IMR-90 (cell line): Measurements from ENCODE around the gene LAMA3. TPM values are rescaled to one million over a fixed set of nuclear protein-coding genes. Genes with fewer than 3 reads are reported as not detected.

Experiments
- ATAC-seq: fragments of 200-7000 bp; cut with Tn5 transposase; 2 replicates; pipeline ENCODE4 v1.9.1; 2020; ENCODE audit warnings: low read depth, mild to moderate bottlenecking, moderate library complexity
- BruUV-seq: library from RNA; stranded (reverse); fragments of 400-500 nt; replicated peaks from 2 replicates; lab custom pipeline; 2021; lab: Mats Ljungman, UMichigan
- CTCF ChIA-PET: fragments of 300-600 bp; formaldehyde crosslinking; extraction: SDS; loops from one replicate; lab custom pipeline; 2021; ENCODE audit warnings: antibody characterized with exemption; lab: Yijun Ruan, JAX
- POLR2A ChIA-PET: fragments of 300-600 bp; sonication (Branson Sonifier 250); formaldehyde crosslinking; loops from one replicate; lab custom pipeline; 2022; ENCODE audit warnings: antibody characterized with exemption; ENCODE audit not compliant: unreplicated experiment; lab: Charles Lee
- DNase-seq: peaks from one replicate; pipeline ENCODE4 v3.0.0; 2013
- H2AFZ ChIP-seq: replicated peaks from 2 replicates; pipeline ENCODE3; 2013; ENCODE audit warnings: low read length, mild to moderate bottlenecking; ENCODE audit not compliant: poor library complexity
- H2AK5ac ChIP-seq: 2 replicates; pipeline ENCODE4 v1.6.1; 2013; ENCODE audit warnings: low read depth, low read length, inconsistent platforms
- H2AK9ac ChIP-seq: replicated peaks from 2 replicates; pipeline ENCODE3; 2013; ENCODE audit warnings: mild to moderate bottlenecking, low read depth, low read length, moderate library complexity; ENCODE audit not compliant: poor library complexity
- H2BK120ac ChIP-seq: 2 replicates; pipeline ENCODE4 v1.6.1; 2013; ENCODE audit warnings: low read depth, low read length, inconsistent platforms
- H2BK15ac ChIP-seq: 3 replicates; pipeline ENCODE4 v1.6.1; 2013; ENCODE audit warnings: low read depth, low read length, inconsistent platforms
- H2BK20ac ChIP-seq: 2 replicates; pipeline ENCODE4 v1.6.1; 2013; ENCODE audit warnings: low read depth, mild to moderate bottlenecking, inconsistent platforms, low read length, moderate library complexity
- H2BK5ac ChIP-seq: 2 replicates; pipeline ENCODE4 v1.6.1; 2013; ENCODE audit warnings: mild to moderate bottlenecking, low read depth, low read length, inconsistent platforms; ENCODE audit not compliant: poor library complexity, severe bottlenecking
- H3K14ac ChIP-seq: replicated peaks from 2 replicates; pipeline ENCODE4 v1.6.1; 2013; ENCODE audit warnings: low read depth, low read length, inconsistent platforms
- H3K18ac ChIP-seq: 2 replicates; pipeline ENCODE4 v1.6.1; 2013; ENCODE audit warnings: low read depth, low read length, control low read depth
- H3K23ac ChIP-seq: 2 replicates; pipeline ENCODE4 v1.6.1; 2013; ENCODE audit warnings: low read depth, low read length, inconsistent platforms
- H3K27ac ChIP-seq: 2 replicates; pipeline ENCODE4 v1.5.1; 2013; ENCODE audit warnings: mild to moderate bottlenecking, control low read depth, low read length; ENCODE audit not compliant: insufficient read depth
- H3K27me3 ChIP-seq: 2 replicates; pipeline ENCODE4 v1.6.1; 2013; ENCODE audit warnings: low read length; ENCODE audit not compliant: control insufficient read depth, insufficient read depth
- H3K36me3 ChIP-seq: 2 replicates; pipeline ENCODE4 v1.6.1; 2013; ENCODE audit warnings: low read length, mixed read lengths; ENCODE audit not compliant: control insufficient read depth, insufficient read depth
- H3K4ac ChIP-seq: 2 replicates; pipeline ENCODE4 v1.6.1; 2013; ENCODE audit warnings: low read depth, low read length, inconsistent platforms
- H3K4me1 ChIP-seq: 2 replicates; pipeline ENCODE4 v1.6.1; 2013; ENCODE audit warnings: low read length, mixed read lengths; ENCODE audit not compliant: control insufficient read depth, insufficient read depth
- H3K4me2 ChIP-seq: 2 replicates; pipeline ENCODE4 v1.6.1; 2013; ENCODE audit warnings: low read depth, mild to moderate bottlenecking, control low read depth, low read length, moderate library complexity
- H3K4me3 ChIP-seq: 2 replicates; pipeline ENCODE4 v1.5.1; 2013; ENCODE audit warnings: low read depth, mild to moderate bottlenecking, control low read depth, low read length, moderate library complexity; ENCODE audit not compliant: insufficient read depth
- H3K56ac ChIP-seq: 2 replicates; pipeline ENCODE4 v1.6.1; 2013; ENCODE audit warnings: low read length, inconsistent platforms; ENCODE audit not compliant: insufficient read depth; ENCODE audit errors: extremely low read depth
- H3K79me1 ChIP-seq, 2 experiments: 2 replicates each; pipeline ENCODE4 v1.6.1; 2013; ENCODE audit warnings: low read length in 2 of 2, inconsistent platforms in 1 of 2, low read depth in 1 of 2
- H3K9ac ChIP-seq: 2 replicates; pipeline ENCODE4 v1.6.1; 2013; ENCODE audit warnings: low read depth, low read length, control low read depth
- H3K9me1 ChIP-seq: 2 replicates; pipeline ENCODE4 v1.6.1; 2013; ENCODE audit warnings: low read length, inconsistent platforms; ENCODE audit not compliant: insufficient read depth
- H3K9me3 ChIP-seq: 2 replicates; pipeline ENCODE4 v1.6.1; 2013; ENCODE audit warnings: low read length; ENCODE audit not compliant: control insufficient read depth, insufficient read depth
- H4K20me1 ChIP-seq: 2 replicates; pipeline ENCODE4 v1.6.1; 2013; ENCODE audit warnings: low read length, inconsistent platforms; ENCODE audit not compliant: insufficient read depth
- H4K5ac ChIP-seq: 2 replicates; pipeline ENCODE4 v1.6.1; 2013; ENCODE audit warnings: mild to moderate bottlenecking, low read depth, low read length, control low read depth
- H4K8ac ChIP-seq, 2 experiments: 2 replicates each; pipeline ENCODE4 v1.6.1; 2013; ENCODE audit warnings: low read depth in 2 of 2, low read length in 2 of 2, control low read depth in 1 of 2, inconsistent platforms in 1 of 2
- H4K91ac ChIP-seq: 2 replicates; pipeline ENCODE4 v1.6.1; 2013; ENCODE audit warnings: low read depth, low read length, inconsistent platforms; ENCODE audit not compliant: insufficient read depth
- BHLHE40 ChIP-seq: fragments of 150-350 bp; IDR thresholded peaks from 2 replicates; pipeline ENCODE4 v1.6.1; 2016; ENCODE audit warnings: mild to moderate bottlenecking, low read depth, low read length
- CEBPB ChIP-seq: IDR thresholded peaks from 2 replicates; pipeline ENCODE4 v1.6.1; 2012; ENCODE audit warnings: low read depth, low read length, improper control_type of control experiment
- CHD1 ChIP-seq: IDR thresholded peaks from 2 replicates; pipeline ENCODE4 v1.6.1; 2012; ENCODE audit warnings: low read depth, low read length, improper control_type of control experiment
- FOS ChIP-seq: fragments of 150-350 bp; IDR thresholded peaks from 2 replicates; pipeline ENCODE4 v1.6.1; 2016; ENCODE audit warnings: low read depth, low read length
- MAFK ChIP-seq: IDR thresholded peaks from 2 replicates; pipeline ENCODE4 v1.6.1; 2012; ENCODE audit warnings: low read depth, low read length, improper control_type of control experiment
- MAZ ChIP-seq: IDR thresholded peaks from 2 replicates; pipeline ENCODE4 v1.6.1; 2012; ENCODE audit warnings: low read depth, mild to moderate bottlenecking, low read length, improper control_type of control experiment, moderate library complexity, borderline replicate concordance
- MXI1 ChIP-seq: IDR thresholded peaks from 2 replicates; pipeline ENCODE4 v1.6.1; 2012; ENCODE audit warnings: low read depth, mild to moderate bottlenecking, low read length, moderate library complexity, borderline replicate concordance
- NFE2L2 ChIP-seq: fragments of 150-350 bp; IDR thresholded peaks from 2 replicates; pipeline ENCODE4 v1.6.1; 2016; ENCODE audit warnings: low read depth, mild to moderate bottlenecking, low read length
- POLR2A ChIP-seq: IDR thresholded peaks from 2 replicates; pipeline ENCODE4 v1.6.1; 2012; ENCODE audit warnings: mild to moderate bottlenecking, low read depth, low read length
- RAD21 ChIP-seq: IDR thresholded peaks from 2 replicates; pipeline ENCODE4 v1.6.1; 2012; ENCODE audit warnings: low read length, improper control_type of control experiment
- RCOR1 ChIP-seq: IDR thresholded peaks from 2 replicates; pipeline ENCODE4 v1.6.1; 2012; ENCODE audit warnings: mild to moderate bottlenecking, low read length, improper control_type of control experiment; ENCODE audit not compliant: insufficient replicate concordance
- RFX5 ChIP-seq: IDR thresholded peaks from 2 replicates; pipeline ENCODE4 v1.8.0; 2012; ENCODE audit warnings: low read depth, mild to moderate bottlenecking, low read length, moderate library complexity
- SMC3 ChIP-seq: fragments of 150-350 bp; IDR thresholded peaks from 2 replicates; pipeline ENCODE4 v1.6.1; 2016; ENCODE audit warnings: low read depth, mild to moderate bottlenecking, antibody characterized with exemption, low read length, moderate library complexity
- WGBS, 2 experiments: methylation state at CpG; one replicate each; pipeline versions ENCODE4 v1.1.5 to v1.1.7; 2013; ENCODE audit warnings: missing lambda C conversion rate in 2 of 2; ENCODE audit not compliant: insufficient read length in 1 of 2; ENCODE audit errors: extremely low coverage in 2 of 2; 5-methylcytosine and 5-hydroxymethylcytosine counted together
- dilution Hi-C: fragments of 300-500 bp; cut with HindIII; formaldehyde crosslinking; loops from one replicate; pipeline ENCODE4 v1.14.3; 2018; ENCODE audit warnings: low sequenced_read_pairs; ENCODE audit not compliant: unreplicated experiment
- in situ Hi-C: fragments of 300-500 bp; cut with MboI; formaldehyde crosslinking; loops from 3 replicates; pipeline ENCODE4 v1.14.3; 2019; ENCODE audit warnings: low sequenced_read_pairs, inconsistent platforms, mixed read lengths
- intact Hi-C: fragments of 100-400 bp; cut with micrococcal nuclease; formaldehyde crosslinking; loops from 2 replicates; pipeline ENCODE4 v1.10.0; 2022
- polyA plus RNA-seq, 3 experiments: library from polyadenylated mRNA; depleted of rRNA; stranded (reverse); fragments of >200 nt; gene quantifications; 2 replicates each; pipeline ENCODE4 v1.2.3, GENCODE V29; 2012; ENCODE audit warnings: low replicate concordance in 1 of 3
- total RNA-seq: library from RNA; depleted of rRNA; stranded (reverse); fragments of >200 nt; gene quantifications from 2 replicates; pipeline ENCODE4 v1.2.3, GENCODE V29; 2012
- TF ChIP-seq, protein P1 (sequence below): fragments of 150-350 bp; IDR thresholded peaks from 2 replicates; pipeline ENCODE4 v1.6.1; 2016; ENCODE audit warnings: low read depth, mild to moderate bottlenecking, low read length, moderate library complexity, borderline replicate concordance
- TF ChIP-seq, protein P2 (sequence below): fragments of 150-350 bp; IDR thresholded peaks from 2 replicates; pipeline ENCODE4 v1.6.1; 2017; ENCODE audit warnings: mild to moderate bottlenecking, antibody characterized with exemption, low read length, low read depth
- TF ChIP-seq, protein P3 (sequence below): conservative IDR thresholded peaks from 2 replicates; pipeline ENCODE4 v1.5.1; 2012; ENCODE audit warnings: mild to moderate bottlenecking, low read depth, low read length, improper control_type of control experiment

Gene LAMA3
- total and polyA plus RNA-seq, 2 of the 4 experiments (the other 2 are of a cell fraction): 0.18 to 0.19 TPM

DNA sequence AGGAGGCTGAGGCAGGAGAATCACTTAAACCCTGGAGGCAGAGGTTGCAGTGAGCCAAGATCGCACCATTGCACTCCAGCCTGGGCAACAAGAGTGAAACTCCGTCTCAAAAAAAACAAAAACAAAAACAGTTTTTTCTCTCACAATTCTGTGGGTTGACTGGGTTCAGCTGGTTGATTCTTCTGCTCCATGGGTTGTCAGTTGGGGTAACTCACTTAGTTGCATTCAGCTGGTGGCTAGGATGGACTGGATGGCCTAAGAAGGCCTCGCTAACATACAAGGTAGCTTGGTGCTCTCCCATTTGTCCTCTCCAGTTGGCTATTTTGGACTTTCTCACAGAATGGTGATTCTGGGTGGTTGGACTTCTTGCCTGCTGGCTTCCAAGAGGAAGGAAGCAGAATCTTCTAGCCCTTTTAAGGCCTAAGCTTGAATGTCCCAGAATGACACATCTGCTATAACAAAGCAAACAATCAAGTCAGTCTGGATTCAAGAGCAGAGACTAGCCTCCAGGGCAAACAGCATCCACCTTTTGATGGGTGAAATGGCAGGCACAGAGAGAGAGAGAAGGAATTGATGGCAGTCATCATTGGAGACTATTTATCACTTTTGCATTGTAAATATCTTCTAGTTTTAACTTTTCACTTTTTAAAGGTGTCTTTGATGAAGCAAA is 17.9 kb downstream of the LAMA3 start:
- Histone ChIP-seq H4K91ac (no peak overlapping the region), H3K27me3 (peaks cover 11% of the 10 kb centered on the region), H4K5ac (no peak overlapping the region), H3K4me3 (no peak overlapping the region), H3K9me1 (no peaks in the 10 kb centered on the region), H3K4me1 (no peaks in the 10 kb centered on the region), H2BK20ac (no peak overlapping the region), H3K56ac (no peak overlapping the region), H3K27ac (no peak overlapping the region), H2BK15ac (no peak overlapping the region), H2AFZ (no peak overlapping the region), H2BK5ac (no peak overlapping the region), H2AK5ac (no peak overlapping the region), H3K14ac (no peak overlapping the region), H3K4ac (no peak overlapping the region), H3K23ac (no peak overlapping the region), H3K79me1 (no peaks in the 10 kb centered on the region), H3K9me3 (peaks cover 5% of the 10 kb centered on the region; the same call in 1 of the 2 replicates), H4K20me1 (no peaks in the 10 kb centered on the region), H4K8ac (no peak overlapping the region), H2BK120ac (no peak overlapping the region), H3K36me3 (no peaks in the 10 kb centered on the region), H3K18ac (no peak overlapping the region), H2AK9ac (no peak overlapping the region), H3K4me2 (no peak overlapping the region), H3K9ac (no peak overlapping the region)
- ChIA-PET CTCF (no interaction called here), POLR2A (no interaction called here)
- DNase-seq (no peak), ATAC-seq (no peak)
- intact Hi-C loops (no loop called here), in situ Hi-C loops (no loop called here), dilution Hi-C loops (no loop called here)
- no TSS peak for BruUV-seq
- no CpG with 5 or more reads among the region's 3 CpGs for WGBS, 2 experiments
- TF ChIP-seq RAD21 (no peak), MXI1 (no peak), CHD1 (no peak), FOS (no peak), SMC3 (no peak), MAFK (no peak), NFE2L2 (no peak), POLR2A (no peak), MAZ (no peak), CEBPB (no peak), RCOR1 (no peak), RFX5 (no peak), BHLHE40 (no peak)
- TF ChIP-seq, protein P1, sequence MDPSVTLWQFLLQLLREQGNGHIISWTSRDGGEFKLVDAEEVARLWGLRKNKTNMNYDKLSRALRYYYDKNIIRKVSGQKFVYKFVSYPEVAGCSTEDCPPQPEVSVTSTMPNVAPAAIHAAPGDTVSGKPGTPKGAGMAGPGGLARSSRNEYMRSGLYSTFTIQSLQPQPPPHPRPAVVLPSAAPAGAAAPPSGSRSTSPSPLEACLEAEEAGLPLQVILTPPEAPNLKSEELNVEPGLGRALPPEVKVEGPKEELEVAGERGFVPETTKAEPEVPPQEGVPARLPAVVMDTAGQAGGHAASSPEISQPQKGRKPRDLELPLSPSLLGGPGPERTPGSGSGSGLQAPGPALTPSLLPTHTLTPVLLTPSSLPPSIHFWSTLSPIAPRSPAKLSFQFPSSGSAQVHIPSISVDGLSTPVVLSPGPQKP: no peak
- TF ChIP-seq, protein P2, sequence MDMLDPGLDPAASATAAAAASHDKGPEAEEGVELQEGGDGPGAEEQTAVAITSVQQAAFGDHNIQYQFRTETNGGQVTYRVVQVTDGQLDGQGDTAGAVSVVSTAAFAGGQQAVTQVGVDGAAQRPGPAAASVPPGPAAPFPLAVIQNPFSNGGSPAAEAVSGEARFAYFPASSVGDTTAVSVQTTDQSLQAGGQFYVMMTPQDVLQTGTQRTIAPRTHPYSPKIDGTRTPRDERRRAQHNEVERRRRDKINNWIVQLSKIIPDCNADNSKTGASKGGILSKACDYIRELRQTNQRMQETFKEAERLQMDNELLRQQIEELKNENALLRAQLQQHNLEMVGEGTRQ: no peak
- TF ChIP-seq, protein P3, sequence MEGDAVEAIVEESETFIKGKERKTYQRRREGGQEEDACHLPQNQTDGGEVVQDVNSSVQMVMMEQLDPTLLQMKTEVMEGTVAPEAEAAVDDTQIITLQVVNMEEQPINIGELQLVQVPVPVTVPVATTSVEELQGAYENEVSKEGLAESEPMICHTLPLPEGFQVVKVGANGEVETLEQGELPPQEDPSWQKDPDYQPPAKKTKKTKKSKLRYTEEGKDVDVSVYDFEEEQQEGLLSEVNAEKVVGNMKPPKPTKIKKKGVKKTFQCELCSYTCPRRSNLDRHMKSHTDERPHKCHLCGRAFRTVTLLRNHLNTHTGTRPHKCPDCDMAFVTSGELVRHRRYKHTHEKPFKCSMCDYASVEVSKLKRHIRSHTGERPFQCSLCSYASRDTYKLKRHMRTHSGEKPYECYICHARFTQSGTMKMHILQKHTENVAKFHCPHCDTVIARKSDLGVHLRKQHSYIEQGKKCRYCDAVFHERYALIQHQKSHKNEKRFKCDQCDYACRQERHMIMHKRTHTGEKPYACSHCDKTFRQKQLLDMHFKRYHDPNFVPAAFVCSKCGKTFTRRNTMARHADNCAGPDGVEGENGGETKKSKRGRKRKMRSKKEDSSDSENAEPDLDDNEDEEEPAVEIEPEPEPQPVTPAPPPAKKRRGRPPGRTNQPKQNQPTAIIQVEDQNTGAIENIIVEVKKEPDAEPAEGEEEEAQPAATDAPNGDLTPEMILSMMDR: no peak
